ENCODE measurements around the gene CHSY1.

DNA sequence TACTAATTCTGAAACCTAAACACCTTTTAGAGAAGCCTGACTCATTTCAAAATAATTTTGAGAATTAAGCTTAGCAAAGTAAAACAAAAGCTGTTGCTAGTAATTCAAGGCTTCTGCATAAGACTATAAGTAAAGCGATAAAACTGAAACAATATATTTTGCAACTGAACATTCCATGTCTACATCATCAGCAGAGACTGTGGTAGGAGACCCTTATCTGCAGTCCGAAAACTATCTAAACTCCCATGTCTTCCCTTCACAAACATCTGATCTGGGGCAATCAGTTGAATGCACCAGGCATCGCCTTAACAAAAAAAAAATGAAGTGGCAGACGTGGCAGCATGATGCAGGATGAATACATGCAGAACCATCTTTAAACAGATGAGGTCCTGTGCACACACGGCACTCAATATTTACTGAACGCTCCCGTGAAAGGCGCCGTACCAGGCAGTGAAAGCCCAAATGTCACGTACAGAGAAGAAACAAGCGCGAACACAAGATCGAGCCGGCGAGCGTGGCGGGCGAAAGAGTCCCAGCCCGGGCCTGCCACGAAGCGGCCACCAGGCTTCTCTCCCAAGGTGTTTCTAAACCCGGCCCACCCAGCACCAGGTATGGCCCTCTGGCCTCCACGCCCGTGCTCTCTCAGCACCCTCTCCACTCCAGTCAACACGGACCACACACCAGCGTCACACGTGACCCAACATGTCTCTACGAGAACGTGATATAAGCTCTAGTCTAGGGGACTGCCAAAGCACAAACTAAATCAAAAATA lies 63.0 kb downstream of the CHSY1 start:
- TF ChIP-seq, protein P1, sequence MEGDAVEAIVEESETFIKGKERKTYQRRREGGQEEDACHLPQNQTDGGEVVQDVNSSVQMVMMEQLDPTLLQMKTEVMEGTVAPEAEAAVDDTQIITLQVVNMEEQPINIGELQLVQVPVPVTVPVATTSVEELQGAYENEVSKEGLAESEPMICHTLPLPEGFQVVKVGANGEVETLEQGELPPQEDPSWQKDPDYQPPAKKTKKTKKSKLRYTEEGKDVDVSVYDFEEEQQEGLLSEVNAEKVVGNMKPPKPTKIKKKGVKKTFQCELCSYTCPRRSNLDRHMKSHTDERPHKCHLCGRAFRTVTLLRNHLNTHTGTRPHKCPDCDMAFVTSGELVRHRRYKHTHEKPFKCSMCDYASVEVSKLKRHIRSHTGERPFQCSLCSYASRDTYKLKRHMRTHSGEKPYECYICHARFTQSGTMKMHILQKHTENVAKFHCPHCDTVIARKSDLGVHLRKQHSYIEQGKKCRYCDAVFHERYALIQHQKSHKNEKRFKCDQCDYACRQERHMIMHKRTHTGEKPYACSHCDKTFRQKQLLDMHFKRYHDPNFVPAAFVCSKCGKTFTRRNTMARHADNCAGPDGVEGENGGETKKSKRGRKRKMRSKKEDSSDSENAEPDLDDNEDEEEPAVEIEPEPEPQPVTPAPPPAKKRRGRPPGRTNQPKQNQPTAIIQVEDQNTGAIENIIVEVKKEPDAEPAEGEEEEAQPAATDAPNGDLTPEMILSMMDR (IDR thresholded peaks at IDR 0.05) = no peak
- no peak for TF ChIP-seq POLR2A (IDR thresholded peaks at IDR 0.05)
